HL-60 (cell line): ENCODE results near the gene COL16A1.

ENCODE experiments used
- DNase-seq, 2 experiments: peaks; one replicate each; pipeline ENCODE4 v3.0.0-alpha.2; 2010 to 2020; ENCODE audit warnings: low read depth in 1 of 2, low spot score in 1 of 2
- H3K27ac ChIP-seq: fragments of 250-450 bp; sonication (Bioruptor Pico); replicated peaks from 2 replicates; pipeline ENCODE4 v1.5.1; 2020; ENCODE audit warnings: mild to moderate bottlenecking, moderate library complexity
- H3K27me3 ChIP-seq: fragments of 250-450 bp; sonication (Bioruptor Pico); 2 replicates; pipeline ENCODE4 v1.5.1; 2021; ENCODE audit warnings: mild to moderate bottlenecking, moderate library complexity; ENCODE audit not compliant: insufficient read depth, poor library complexity, severe bottlenecking
- H3K4me3 ChIP-seq: replicated peaks from 2 replicates; pipeline ENCODE4 v1.5.1; 2011; ENCODE audit warnings: mild to moderate bottlenecking, control low read depth, low read length; ENCODE audit not compliant: insufficient read depth
- GABPA ChIP-seq: IDR thresholded peaks from 2 replicates; pipeline ENCODE4 v1.6.1; 2012; ENCODE audit warnings: low read depth
- POLR2AphosphoS5 ChIP-seq: IDR thresholded peaks from 2 replicates; pipeline ENCODE4 v1.6.1; 2012; ENCODE audit warnings: low read depth
- SPI1 ChIP-seq: IDR thresholded peaks from 2 replicates; pipeline ENCODE4 v1.6.1; 2012; ENCODE audit warnings: low read depth, mild to moderate bottlenecking, borderline replicate concordance
- TF ChIP-seq, protein P1 (sequence below): IDR thresholded peaks from 2 replicates; pipeline ENCODE4 v1.6.1; 2012; ENCODE audit warnings: low read depth; ENCODE audit not compliant: insufficient replicate concordance
- TF ChIP-seq, protein P2 (sequence below): IDR thresholded peaks from one replicate; pipeline ENCODE4 v1.5.1; 2011; ENCODE audit warnings: low read length, control low read depth, inconsistent platforms; ENCODE audit not compliant: insufficient read depth

COL16A1 gene

DNA sequence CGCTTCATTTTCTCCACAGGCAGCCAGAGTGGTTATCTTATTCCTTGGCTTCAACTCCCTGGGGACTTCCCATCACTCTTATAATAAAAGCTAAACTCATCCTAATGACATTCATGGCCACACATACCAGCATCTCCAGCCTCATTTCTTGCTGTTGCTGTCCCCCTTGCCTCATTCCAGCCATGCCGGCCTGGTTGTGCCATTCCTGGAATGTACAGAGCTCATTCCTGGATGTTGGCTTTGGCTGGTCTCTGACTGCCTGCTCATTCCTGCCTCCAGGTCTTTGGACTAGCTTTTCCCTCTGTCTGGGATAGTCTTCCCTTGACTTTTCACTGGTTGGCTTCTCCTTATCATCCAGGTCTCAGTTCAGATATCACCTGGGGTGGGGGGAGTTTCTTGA lies 56.7 kb downstream of the COL16A1 start:
- no peak for DNase-seq

DNA sequence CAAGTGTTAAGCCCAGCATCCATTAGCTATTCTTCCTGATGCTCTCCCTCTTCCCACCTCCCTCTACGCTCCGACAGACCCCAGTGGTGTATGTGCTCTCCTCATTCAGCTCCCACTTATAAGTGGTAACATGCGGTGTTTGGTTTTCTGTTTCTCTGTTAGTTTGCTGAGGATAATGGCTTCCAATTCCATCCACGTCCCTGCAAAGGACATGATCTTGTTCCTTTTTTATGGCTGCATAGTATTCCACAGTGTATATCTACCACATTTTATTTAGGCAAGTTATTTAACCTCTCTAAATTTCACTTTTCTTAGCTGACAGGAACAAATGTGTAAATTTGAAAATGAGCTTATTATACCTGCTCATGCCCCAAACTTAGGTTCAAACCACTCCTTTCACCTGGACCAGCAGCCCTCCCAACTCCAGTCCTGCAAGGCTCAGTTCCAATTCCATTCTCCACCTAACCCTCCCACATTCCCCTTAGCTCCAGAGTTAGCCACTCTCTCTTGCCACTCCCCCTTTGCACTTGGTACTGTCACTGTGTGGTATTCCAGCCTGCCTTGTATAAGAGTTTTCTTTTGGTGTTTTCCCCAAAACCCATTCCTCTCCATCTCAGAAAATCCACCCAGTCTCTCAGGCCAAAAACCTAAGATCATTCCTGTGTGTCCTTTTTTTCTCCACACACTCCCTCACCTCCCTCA lies 57.4 kb downstream of the COL16A1 start:
- Histone ChIP-seq H3K4me3 (no peak overlapping the region), H3K27me3 (no peaks in the 10 kb centered on the region), H3K27ac (no peak overlapping the region)
- TF ChIP-seq GABPA = no peak
- TF ChIP-seq SPI1 = no peak
- TF ChIP-seq POLR2AphosphoS5 = no peak
- TF ChIP-seq, protein P1, sequence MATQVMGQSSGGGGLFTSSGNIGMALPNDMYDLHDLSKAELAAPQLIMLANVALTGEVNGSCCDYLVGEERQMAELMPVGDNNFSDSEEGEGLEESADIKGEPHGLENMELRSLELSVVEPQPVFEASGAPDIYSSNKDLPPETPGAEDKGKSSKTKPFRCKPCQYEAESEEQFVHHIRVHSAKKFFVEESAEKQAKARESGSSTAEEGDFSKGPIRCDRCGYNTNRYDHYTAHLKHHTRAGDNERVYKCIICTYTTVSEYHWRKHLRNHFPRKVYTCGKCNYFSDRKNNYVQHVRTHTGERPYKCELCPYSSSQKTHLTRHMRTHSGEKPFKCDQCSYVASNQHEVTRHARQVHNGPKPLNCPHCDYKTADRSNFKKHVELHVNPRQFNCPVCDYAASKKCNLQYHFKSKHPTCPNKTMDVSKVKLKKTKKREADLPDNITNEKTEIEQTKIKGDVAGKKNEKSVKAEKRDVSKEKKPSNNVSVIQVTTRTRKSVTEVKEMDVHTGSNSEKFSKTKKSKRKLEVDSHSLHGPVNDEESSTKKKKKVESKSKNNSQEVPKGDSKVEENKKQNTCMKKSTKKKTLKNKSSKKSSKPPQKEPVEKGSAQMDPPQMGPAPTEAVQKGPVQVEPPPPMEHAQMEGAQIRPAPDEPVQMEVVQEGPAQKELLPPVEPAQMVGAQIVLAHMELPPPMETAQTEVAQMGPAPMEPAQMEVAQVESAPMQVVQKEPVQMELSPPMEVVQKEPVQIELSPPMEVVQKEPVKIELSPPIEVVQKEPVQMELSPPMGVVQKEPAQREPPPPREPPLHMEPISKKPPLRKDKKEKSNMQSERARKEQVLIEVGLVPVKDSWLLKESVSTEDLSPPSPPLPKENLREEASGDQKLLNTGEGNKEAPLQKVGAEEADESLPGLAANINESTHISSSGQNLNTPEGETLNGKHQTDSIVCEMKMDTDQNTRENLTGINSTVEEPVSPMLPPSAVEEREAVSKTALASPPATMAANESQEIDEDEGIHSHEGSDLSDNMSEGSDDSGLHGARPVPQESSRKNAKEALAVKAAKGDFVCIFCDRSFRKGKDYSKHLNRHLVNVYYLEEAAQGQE = no peak
- TF ChIP-seq, protein P2, sequence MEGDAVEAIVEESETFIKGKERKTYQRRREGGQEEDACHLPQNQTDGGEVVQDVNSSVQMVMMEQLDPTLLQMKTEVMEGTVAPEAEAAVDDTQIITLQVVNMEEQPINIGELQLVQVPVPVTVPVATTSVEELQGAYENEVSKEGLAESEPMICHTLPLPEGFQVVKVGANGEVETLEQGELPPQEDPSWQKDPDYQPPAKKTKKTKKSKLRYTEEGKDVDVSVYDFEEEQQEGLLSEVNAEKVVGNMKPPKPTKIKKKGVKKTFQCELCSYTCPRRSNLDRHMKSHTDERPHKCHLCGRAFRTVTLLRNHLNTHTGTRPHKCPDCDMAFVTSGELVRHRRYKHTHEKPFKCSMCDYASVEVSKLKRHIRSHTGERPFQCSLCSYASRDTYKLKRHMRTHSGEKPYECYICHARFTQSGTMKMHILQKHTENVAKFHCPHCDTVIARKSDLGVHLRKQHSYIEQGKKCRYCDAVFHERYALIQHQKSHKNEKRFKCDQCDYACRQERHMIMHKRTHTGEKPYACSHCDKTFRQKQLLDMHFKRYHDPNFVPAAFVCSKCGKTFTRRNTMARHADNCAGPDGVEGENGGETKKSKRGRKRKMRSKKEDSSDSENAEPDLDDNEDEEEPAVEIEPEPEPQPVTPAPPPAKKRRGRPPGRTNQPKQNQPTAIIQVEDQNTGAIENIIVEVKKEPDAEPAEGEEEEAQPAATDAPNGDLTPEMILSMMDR = no peak
- DNase-seq = no peak

More for the DNA sequence above, 56.7 kb downstream of the COL16A1 start:
- TF ChIP-seq GABPA = no peak
- no peak for TF ChIP-seq SPI1
- TF ChIP-seq, protein P1 = no peak
- TF ChIP-seq POLR2AphosphoS5 = no peak
- TF ChIP-seq, protein P2 = no peak
- Histone ChIP-seq H3K27ac (no peak overlapping the region), H3K4me3 (no peak overlapping the region), H3K27me3 (no peaks in the 10 kb centered on the region)

DNA sequence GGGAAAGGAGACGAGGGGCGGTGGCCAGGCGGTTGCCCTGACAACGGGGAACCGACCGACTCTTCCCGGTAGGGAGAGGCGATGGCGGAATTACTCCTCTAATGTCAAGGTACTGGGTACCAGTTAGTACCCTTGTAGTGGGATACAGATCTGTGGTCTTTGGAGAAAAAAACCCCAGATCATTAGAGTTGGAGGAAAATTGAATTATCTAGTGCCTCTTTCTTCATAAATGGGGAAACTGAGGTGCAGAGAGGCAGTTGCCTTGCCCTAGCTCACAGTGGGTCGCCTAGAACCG lies 58.6 kb downstream of the COL16A1 start:
- TF ChIP-seq SPI1 = no peak
- no peaks in the 10 kb centered on the region for H3K27me3 ChIP-seq
- DNase-seq = no peak
- peak overlapping the region; percentile 98 for H3K27ac ChIP-seq
- peak overlapping the region; percentile 85 for H3K4me3 ChIP-seq

DNA sequence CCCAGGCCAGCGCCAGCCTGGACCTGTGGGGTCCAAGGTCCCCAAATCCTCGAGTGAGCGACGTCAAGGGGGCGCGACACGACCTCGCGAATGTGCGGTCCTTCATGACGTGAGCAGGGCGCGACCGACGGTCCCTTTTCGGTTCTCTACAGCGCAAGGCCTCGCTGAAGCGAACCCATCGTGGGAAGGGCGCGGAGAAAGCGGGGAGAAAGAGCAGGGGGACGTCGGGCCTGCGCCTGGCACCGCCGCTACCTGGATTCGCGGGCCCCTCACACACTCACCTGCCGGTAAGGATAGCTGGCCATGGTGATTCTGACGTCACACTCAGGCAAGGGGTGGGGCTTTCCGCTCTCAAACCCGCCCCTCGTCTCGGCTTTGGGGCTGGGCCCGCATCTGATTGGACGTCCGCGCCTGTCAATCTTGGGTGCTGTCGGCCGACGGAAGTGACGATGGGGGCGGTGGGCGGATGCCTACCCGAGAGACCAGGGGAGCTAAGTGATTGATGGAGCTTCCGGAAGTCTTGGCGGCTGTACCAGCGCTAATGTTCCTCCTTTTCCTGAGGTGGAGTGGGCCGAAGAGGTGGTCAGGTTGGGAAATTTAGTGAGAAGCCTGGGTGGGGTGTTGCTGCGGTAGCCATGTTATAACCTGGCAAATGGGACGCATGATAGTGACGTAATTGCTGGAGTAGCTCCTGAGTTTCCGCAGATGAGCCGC lies 59.1 kb downstream of the COL16A1 start, which contains the start of gene PEF1:
TSS of gene PEF1 (minus strand) at position 317 of the 714 bp plus-strand sequence. CDS start at position 305, 12 bp downstream.
- peak; percentile 90 to 98 for DNase-seq
- TF ChIP-seq SPI1 (no peak; the same call in 1 of the 2 replicates), POLR2AphosphoS5 (peak; percentile 79), GABPA (peak; percentile 92)
- TF ChIP-seq, protein P2 = no peak
- TF ChIP-seq, protein P1 = peak; percentile 19
- H3K27ac ChIP-seq = peak within 1 kb of the TSS; percentile 98

More for the DNA sequence above, 59.1 kb downstream of the COL16A1 start, which contains the start of gene PEF1:
- Histone ChIP-seq H3K27me3 (no peaks in the 10 kb centered on the region), H3K4me3 (peak within 1 kb of the TSS; percentile 85)
